Keratinocyte (primary cell): ENCODE data around the gene FREM2.

ENCODE experiments used
- EZH2 ChIP-seq: IDR thresholded peaks from one replicate; pipeline ENCODE4 v1.6.1; 2012; ENCODE audit warnings: inconsistent platforms, mild to moderate bottlenecking, low read length, moderate library complexity
- TF ChIP-seq, protein P1 (sequence below), 3 experiments: IDR thresholded peaks in 1 of 3; conservative IDR thresholded peaks in 1 of 3; optimal IDR thresholded peaks in 1 of 3; 2 replicates in 2 of 3; 3 replicates in 1 of 3; pipeline versions ENCODE3 to v1.5.1; 2011; ENCODE audit warnings: low read length in 3 of 3, mild to moderate bottlenecking in 3 of 3, moderate library complexity in 2 of 3, control low read depth in 1 of 3, inconsistent platforms in 1 of 3; ENCODE audit not compliant: insufficient read depth in 2 of 3; ENCODE audit errors: extremely low read depth in 1 of 3

DNA sequence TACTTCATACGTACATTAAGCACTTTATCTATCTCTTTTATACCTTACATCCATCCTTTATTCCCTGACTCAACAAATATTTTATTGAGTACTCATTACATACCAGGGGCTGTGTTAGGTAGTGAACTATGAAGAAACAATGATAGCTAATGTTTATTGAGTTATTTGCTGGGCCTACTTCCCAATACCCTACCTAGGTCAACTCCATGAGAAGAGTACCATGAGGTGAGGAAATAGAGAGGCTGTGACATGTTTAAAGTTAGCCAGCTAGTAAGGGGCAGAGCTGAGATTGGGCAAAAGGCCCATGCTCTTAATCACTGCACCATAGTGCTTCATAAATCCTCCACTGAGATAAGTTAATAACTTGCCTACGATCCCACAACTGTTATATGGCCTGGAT lies 79.9 kb downstream of the FREM2 start:
- no peak for TF ChIP-seq EZH2
- TF ChIP-seq, protein P1, sequence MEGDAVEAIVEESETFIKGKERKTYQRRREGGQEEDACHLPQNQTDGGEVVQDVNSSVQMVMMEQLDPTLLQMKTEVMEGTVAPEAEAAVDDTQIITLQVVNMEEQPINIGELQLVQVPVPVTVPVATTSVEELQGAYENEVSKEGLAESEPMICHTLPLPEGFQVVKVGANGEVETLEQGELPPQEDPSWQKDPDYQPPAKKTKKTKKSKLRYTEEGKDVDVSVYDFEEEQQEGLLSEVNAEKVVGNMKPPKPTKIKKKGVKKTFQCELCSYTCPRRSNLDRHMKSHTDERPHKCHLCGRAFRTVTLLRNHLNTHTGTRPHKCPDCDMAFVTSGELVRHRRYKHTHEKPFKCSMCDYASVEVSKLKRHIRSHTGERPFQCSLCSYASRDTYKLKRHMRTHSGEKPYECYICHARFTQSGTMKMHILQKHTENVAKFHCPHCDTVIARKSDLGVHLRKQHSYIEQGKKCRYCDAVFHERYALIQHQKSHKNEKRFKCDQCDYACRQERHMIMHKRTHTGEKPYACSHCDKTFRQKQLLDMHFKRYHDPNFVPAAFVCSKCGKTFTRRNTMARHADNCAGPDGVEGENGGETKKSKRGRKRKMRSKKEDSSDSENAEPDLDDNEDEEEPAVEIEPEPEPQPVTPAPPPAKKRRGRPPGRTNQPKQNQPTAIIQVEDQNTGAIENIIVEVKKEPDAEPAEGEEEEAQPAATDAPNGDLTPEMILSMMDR (optimal IDR thresholded peaks at IDR 0.05 in 1 of 3, IDR thresholded peaks at IDR 0.05 in 1 of 3, conservative IDR thresholded peaks at IDR 0.05 in 1 of 3; ENCODE audit: extremely low read depth in 1 of 3, insufficient read depth in 2 of 3, low read length in 3 of 3), result no peak
